GM19438 (cell line): Measurements from ENCODE around the gene FBLIM1.

Source experiments
- ATAC-seq: cut with Tn5 transposase; IDR thresholded peaks from one replicate; pipeline ENCODE4 v1.9.1; 2021; ENCODE audit warnings: low read depth; ENCODE audit not compliant: unreplicated experiment

The FBLIM1 gene

GRCh38 chr1:15758343-15758931, at the start of gene FBLIM1:
FBLIM1 (plus strand) TSS chr1:15758795; CDS start chr1:15764984, 6,189 bp downstream.
- ATAC-seq, result no peak

- no peak for ATAC-seq
Observed at GRCh38 chr1:15709226-15709625, 49.4 kb upstream of the FBLIM1 start.

- ATAC-seq, result no peak
Observed at GRCh38 chr1:15712168-15712567, 46.4 kb upstream of the FBLIM1 start.

- ATAC-seq, result no peak
Observed at GRCh38 chr1:15714406-15715136, 44.0 kb upstream of the FBLIM1 start.

GRCh38 chr1:15717418-15718125, 41.0 kb upstream of the FBLIM1 start:
- no peak for ATAC-seq

GRCh38 chr1:15718199-15718601, 40.4 kb upstream of the FBLIM1 start:
- no peak for ATAC-seq

GRCh38 chr1:15719381-15720120, 39.0 kb upstream of the FBLIM1 start:
- ATAC-seq, result no peak

GRCh38 chr1:15720861-15721260, 37.7 kb upstream of the FBLIM1 start:
- no peak for ATAC-seq

GRCh38 chr1:15722411-15722810, 36.2 kb upstream of the FBLIM1 start:
- ATAC-seq, result no peak

GRCh38 chr1:15722836-15723532, 35.6 kb upstream of the FBLIM1 start:
- no peak for ATAC-seq

- ATAC-seq, result no peak
Observed at GRCh38 chr1:15723631-15724246, 34.9 kb upstream of the FBLIM1 start.

GRCh38 chr1:15724949-15725880, 33.4 kb upstream of the FBLIM1 start:
- no peak for ATAC-seq

GRCh38 chr1:15726508-15726907, 32.1 kb upstream of the FBLIM1 start:
- no peak for ATAC-seq

- ATAC-seq, result no peak
Observed at GRCh38 chr1:15727021-15727420, 31.6 kb upstream of the FBLIM1 start.

- ATAC-seq, result no peak
Observed at GRCh38 chr1:15727424-15727823, 31.2 kb upstream of the FBLIM1 start.

GRCh38 chr1:15727866-15728534, 30.6 kb upstream of the FBLIM1 start:
- ATAC-seq, result no peak

- ATAC-seq, result no peak
Observed at GRCh38 chr1:15728937-15729657, 29.5 kb upstream of the FBLIM1 start.

GRCh38 chr1:15730423-15730822, 28.2 kb upstream of the FBLIM1 start:
- no peak for ATAC-seq
